T-helper 1 cell (primary cell): ENCODE measurements around the gene DKK3.
"Not testable (repeated sequence)": the region's sequence is repeated elsewhere in the genome, so short reads cannot be mapped to it uniquely, and the experiment has no call there.

Source experiments
- DNase-seq, 5 donors: peaks; one replicate each; pipeline ENCODE4 v3.0.0-alpha.2; 2012 to 2020
- total RNA-seq, 4 donors: gene quantifications; one replicate each; lab custom pipeline; 2026; lab: John Stamatoyannopoulos, UW

Gene DKK3
- 0 to 1.8 (median 0.69) reads per million in 4 donors for total RNA-seq

DNA sequence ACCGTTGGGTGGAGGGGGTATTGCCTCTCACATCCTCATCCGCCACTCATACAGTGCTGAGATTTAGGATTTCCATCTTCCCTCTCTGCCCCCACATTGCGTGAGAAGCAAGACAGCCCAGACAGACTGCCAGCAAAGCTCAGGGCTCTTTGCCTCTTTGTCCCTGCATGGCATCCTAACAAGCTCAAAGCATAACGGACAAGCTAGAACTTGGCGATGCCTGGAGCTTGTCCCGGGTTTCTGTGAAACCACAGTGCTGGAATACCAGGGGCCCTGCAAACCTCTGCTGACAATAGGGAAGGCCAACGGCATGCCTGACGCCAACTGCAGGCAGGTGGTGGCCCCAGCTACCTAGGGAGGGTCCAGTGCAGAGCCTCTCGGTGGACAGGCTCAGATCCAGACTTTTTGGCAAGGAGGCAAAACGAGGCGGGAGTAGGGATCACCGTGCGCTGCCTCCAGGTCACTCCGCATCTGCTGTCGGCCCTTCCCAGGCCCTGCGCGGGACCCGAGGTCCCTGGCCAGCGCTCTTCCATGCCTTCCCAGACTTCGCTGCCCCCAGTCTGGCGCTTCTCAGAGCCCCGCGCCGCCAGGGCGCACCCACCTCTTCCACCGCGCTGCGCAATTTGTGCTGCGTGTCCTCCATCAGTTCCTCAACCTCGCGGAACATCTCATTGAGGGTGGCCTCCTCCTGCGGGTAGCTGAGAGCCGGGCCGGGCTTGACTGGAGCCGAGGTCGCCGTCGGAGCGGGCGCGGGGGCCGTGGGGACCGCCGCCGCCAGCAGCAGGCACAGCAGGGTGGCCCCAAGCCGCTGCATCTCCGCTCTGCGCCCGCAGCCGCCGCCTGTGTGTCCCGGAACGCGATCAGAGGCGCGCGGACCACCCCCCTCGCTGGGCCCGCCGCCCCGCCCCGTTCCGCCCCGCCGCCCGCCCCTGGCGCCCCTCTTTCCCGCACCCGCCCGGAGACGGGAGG lies at the start of gene DKK3:
Gene DKK3, minus strand, starts transcription at position 858 of the 969 bp plus-strand sequence. Its CDS starts 44 bp downstream, at position 814.
- no peak for DNase-seq

DNA sequence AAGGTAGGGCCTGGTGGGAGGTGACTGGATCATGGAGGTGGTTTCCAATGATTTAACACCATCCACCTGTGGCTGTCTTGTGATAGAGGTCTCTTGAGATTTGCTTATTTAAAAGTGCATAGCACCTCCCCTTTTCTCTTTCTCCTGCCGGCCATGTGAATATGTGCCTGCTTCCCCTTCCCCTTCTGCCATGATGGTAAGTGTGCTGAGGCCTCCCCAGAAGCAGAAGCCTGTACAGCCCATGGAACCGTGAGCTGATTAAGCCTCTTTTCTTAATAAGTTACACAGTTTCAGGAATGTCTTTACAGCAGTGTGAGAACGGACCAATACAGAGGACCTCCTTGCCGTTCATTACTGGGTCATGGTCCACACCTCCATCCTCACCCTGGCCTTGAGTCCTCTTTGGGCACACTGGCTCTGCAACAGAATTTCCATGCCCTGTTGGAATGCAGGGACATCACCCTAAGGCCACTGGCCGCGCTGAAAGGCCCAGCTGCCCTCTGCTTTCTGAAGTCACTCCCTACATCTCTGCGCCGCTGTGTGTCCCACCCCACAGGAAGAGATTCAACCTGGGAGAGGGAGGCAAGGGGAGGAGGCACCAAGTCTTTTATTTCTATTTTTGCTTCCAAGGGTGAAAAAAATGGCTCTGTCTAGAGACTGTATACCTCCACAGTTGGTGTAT lies 49.0 kb upstream of the DKK3 start:
- no peak for DNase-seq

DNA sequence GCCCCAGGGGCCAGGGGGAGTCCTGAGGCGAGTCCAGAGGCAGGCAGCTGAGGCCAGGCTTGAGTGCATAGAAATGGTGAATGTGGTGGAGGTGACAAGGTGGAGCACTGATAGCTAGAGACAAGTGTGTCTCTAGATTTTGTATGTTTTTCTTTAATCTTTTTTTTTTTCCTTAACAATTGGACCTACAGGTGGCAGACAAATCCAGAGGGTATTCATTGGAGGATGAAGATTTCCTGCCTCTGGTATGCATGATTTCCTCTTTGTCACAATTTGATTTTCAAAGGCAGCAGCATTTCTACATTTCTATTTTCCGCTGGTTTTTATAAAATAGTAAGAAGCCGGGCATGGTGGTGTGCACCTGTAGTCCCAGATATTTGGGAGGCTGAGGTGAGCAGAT lies 47.7 kb upstream of the DKK3 start:
- no peak for DNase-seq

GRCh38 chr11:12053606-12054361 lies 45.4 kb upstream of the DKK3 start:
- no peak for DNase-seq

DNA sequence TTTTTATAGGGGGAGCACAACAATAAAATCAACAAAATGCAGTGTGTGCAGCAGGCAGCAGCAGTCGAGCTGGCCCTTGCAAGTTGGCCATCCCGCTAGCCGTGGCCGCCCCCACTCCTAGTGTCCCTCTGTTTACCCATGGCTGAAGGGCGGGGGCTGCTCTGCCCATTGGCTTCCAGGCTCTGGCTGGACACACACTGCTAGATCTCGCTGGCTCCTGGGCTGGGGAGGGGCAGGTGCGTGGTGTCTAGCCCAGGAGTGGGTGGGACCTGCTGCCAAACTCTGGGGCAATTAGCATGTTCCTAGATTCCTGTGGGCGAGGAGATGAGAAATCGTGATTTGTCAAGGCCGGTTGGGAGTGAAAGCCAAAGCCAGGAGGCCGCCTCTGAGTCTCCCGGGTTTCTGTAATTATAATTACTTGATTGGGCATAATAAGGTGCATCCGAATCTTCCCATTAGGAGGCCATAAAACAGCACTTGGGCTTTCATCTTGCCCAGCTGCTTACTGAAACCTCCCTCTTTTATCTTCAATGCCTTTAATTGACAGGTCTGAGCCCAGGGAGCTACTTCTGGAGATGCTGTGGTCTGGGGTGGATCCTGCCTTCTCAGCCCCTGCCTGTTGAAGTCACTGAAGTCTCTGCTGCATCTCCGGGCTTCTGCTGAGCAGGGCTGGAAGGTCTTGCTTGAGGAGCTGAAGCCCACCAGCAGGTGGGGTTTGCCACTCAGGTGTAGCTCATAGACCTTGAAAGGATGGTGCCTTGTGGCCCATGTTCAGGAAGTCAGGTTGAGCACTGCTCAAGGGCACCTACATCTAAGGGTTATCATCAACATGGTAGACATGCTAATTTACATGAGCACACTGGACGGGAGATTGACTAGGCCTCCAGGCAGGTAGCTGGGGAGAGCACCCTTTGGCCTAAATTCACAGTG lies 44.5 kb upstream of the DKK3 start:
- peak in 1 of 5 donors; percentile 60 for DNase-seq

GRCh38 chr11:12051287-12051662 lies 42.8 kb upstream of the DKK3 start:
- no peak for DNase-seq

DNA sequence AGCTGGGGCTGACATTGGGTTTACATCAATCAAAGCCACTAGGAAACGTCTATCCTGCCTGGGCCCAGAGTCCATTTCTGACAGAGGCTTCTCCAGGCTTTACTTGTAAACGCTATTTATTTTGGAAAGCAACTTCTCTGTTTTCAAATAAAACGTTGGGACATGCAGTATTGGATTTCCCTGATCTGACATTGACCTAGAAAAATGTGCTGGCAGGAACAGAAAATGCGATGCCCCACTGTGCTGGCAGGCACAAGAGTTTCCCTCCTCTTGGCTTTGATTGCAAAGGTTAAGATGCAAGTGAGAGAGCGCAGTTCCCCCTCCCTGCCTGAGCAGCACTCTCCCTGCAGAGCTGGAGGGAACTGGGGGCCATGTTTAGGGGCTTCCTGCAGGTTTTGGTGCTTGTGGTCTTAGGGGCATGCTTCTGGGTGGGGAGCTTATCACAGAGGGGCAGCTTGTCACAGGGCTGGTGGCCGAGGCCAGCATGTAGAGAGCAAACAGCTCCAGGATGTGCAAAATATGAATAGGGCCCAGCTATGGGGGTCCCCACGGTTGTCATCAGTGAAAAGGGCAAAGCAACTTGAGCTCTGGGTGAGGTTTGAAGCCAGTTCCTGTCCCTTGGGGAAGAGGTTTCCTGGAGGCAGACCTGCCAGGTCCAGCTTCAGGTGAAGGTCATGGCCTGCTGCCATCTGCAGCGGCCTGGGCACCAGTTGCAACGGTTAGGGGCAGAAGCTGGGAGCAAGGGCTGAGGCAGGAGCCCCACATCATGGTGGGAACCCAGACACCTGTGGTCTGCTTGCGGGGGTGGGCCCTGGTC lies 42.3 kb upstream of the DKK3 start:
- DNase-seq, result no peak

- DNase-seq, result no peak
Observed at GRCh38 chr11:12048936-12049790, 40.7 kb upstream of the DKK3 start.

DNA sequence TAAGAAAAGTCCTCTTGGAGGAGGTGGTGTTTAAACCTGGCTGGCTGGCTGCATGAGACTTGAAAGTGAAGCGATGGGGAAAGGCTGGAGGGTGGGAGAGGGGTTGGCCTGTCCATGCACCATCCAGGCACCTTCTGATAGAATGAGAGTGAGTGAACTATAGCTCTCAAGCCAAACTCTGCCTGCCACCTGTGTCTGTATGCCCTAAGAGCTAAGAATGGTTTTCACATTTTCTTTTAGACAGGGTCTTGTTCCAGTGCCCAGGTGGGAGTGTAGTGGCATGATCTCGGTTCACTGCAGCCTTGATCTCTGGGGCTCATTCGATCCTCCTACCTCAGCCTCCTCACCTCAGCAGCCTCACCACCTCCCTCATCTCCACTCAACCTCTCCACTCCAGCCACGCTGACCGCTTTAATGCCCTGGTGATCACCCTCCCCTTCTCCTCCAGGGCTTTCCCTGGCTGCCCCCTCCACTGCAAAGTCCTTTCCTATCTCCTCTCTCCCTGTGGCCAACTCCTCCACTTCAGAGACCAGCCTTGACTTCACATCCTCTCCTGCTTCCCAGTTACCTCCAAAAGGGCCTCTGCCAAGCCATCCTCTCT lies 38.3 kb upstream of the DKK3 start:
- DNase-seq, result no peak

GRCh38 chr11:12045914-12046635 lies 37.6 kb upstream of the DKK3 start:
- DNase-seq, result no peak

GRCh38 chr11:12044799-12045198 lies 36.4 kb upstream of the DKK3 start:
- no peak for DNase-seq

GRCh38 chr11:12043959-12044791 lies 35.7 kb upstream of the DKK3 start:
- peak in 4 of 5 donors; percentile 41 to 59 (median 48) for DNase-seq

DNA sequence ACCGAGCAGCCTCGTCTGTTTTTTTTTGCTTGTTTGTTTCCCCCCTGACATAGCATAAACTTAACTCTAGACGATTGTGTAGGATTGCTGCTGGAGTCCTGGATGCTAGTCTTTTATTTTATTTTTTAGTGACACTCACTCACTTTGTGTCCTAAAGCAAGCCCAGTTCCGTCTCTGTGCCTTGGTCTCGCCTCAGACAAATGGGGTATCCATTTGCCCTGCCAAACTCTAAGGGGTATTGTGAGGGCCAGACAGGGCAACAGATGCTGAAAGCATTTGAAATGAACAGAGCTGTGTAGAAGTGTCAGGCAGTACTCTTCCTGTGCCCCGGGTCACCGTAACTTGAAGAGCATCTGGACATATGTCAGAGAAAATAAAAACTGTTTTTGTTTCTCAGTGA lies 34.8 kb upstream of the DKK3 start:
- no peak for DNase-seq

DNA sequence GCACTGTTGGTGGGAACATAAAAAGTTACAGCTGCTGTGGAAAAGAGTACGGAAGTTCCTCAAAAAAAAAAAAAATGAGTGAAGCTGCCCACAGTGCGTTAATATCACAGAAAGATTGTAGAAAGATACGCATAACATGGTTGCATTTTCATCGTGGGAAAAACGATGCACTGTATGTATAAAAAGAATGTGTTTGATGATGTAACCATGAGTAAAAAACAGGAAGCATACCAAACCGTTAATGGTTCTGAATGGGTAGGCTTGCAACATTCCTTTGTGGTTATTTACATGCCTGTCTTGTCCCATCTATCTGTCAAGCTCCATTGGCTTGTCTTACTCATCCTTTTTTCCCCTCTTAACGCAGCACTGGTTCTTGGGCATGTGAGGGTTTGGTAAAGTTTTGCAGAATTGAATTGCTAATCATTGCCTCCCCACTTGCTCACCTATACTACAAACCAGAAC lies 33.8 kb upstream of the DKK3 start:
- DNase-seq, result no peak

- DNase-seq, result not testable (repeated sequence)
Observed at GRCh38 chr11:12040719-12041118, 32.3 kb upstream of the DKK3 start.

DNA sequence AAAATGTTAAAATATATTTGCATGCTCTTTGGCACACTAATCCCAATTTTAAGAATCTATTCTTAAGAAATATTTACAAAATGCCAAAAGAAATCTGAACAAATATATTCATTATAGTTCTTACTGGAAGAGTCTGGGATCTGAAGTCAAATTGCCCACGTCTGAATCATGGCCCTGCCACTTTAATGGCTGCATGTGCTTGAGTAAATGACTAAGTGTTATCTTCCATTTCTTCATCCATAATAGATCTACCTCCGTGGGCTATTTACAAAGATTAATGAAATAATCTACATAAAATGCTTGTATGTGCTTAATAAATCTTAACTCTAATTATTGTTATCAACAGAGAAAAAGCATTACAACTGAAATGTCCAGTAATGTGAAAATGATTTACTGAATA lies 24.5 kb upstream of the DKK3 start:
- no peak for DNase-seq

- DNase-seq, result no peak
Observed at GRCh38 chr11:12031856-12032544, 23.6 kb upstream of the DKK3 start.
